SU-DHL-6 (cell line): ENCODE measurements around the gene BHMT2.

Source experiments
- EZH2phosphoT487 ChIP-seq: fragments of 200-600 bp; sonication (generic), shearing (Covaris generic); conservative IDR thresholded peaks from 2 replicates; pipeline ENCODE4 v1.6.1; 2018; ENCODE audit warnings: mild to moderate bottlenecking, antibody characterized with exemption, low read length, moderate library complexity, mixed read lengths
- TF ChIP-seq, protein P1 (sequence below): fragments of 200-600 bp; sonication (generic); IDR thresholded peaks from one replicate; pipeline ENCODE4 v1.5.1; 2017; ENCODE audit warnings: antibody characterized with exemption, mild to moderate bottlenecking, low read length, moderate library complexity; ENCODE audit not compliant: insufficient read depth, poor library complexity, severe bottlenecking

DNA sequence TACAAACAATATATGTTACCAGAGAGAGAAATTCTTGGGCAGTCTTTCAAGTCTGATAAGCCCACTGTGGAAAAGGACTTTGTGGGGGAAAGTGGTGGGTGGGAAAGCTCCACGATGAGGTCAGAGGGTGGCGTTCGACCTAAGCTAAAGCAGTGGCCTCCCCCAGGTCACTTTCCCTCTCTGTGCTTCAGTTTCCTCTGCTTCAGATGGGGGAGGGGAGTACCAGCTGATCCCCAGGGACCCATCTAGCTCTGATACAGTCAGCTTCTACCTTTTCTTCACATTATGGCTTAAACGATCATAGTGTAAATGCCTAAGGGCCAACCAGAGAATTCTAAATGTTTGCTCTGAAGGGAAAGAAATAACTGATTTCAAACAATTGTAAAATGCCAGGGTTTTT lies 47.8 kb upstream of the BHMT2 start:
- TF ChIP-seq, protein P1, sequence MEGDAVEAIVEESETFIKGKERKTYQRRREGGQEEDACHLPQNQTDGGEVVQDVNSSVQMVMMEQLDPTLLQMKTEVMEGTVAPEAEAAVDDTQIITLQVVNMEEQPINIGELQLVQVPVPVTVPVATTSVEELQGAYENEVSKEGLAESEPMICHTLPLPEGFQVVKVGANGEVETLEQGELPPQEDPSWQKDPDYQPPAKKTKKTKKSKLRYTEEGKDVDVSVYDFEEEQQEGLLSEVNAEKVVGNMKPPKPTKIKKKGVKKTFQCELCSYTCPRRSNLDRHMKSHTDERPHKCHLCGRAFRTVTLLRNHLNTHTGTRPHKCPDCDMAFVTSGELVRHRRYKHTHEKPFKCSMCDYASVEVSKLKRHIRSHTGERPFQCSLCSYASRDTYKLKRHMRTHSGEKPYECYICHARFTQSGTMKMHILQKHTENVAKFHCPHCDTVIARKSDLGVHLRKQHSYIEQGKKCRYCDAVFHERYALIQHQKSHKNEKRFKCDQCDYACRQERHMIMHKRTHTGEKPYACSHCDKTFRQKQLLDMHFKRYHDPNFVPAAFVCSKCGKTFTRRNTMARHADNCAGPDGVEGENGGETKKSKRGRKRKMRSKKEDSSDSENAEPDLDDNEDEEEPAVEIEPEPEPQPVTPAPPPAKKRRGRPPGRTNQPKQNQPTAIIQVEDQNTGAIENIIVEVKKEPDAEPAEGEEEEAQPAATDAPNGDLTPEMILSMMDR: no peak
- no peak for TF ChIP-seq EZH2phosphoT487
